Activated CD4-positive, CD25-positive, alpha-beta regulatory T cell (primary cell): ENCODE measurements around the gene FASTKD3.
A peak's percentile ranks its signal among the peaks of the same experiment; 100 is the strongest.

Source experiments
- DNase-seq, 4 experiments: peaks; one replicate each; lab custom pipeline; 2025; lab: John Stamatoyannopoulos, UW

FASTKD3 gene

GRCh38 chr5:7878381-7878873, 9.6 kb upstream of the FASTKD3 start:
- DNase-seq = no peak

- DNase-seq = no peak
These were observed 9.0 kb upstream of the FASTKD3 start for GRCh38 chr5:7877851-7878250.

- DNase-seq = no peak
These were observed 8.0 kb upstream of the FASTKD3 start for GRCh38 chr5:7876867-7877266.

GRCh38 chr5:7875151-7875550, 6.3 kb upstream of the FASTKD3 start:
- no peak for DNase-seq

- DNase-seq = no peak
These were observed 5.8 kb upstream of the FASTKD3 start for GRCh38 chr5:7874639-7875038.

- DNase-seq = no peak
These were observed 4.4 kb upstream of the FASTKD3 start for GRCh38 chr5:7873216-7873615.

GRCh38 chr5:7872517-7873130, 3.8 kb upstream of the FASTKD3 start:
- DNase-seq = no peak

GRCh38 chr5:7871653-7872052, 2.8 kb upstream of the FASTKD3 start:
- DNase-seq = no peak

GRCh38 chr5:7869474-7870136, 774 bp upstream of the FASTKD3 start:
- peak in 1 of 4 experiments; percentile 15 for DNase-seq

GRCh38 chr5:7868427-7868772, 431 bp downstream of the FASTKD3 start:
- no peak for DNase-seq

GRCh38 chr5:7867260-7867659, 1.6 kb downstream of the FASTKD3 start:
- DNase-seq = no peak

- no peak for DNase-seq
These were observed 2.6 kb downstream of the FASTKD3 start for GRCh38 chr5:7866196-7866595.

- no peak for DNase-seq
These were observed 10.8 kb downstream of the FASTKD3 start for GRCh38 chr5:7857926-7858632.

- no peak for DNase-seq
These were observed 11.5 kb downstream of the FASTKD3 start for GRCh38 chr5:7857361-7857760.

GRCh38 chr5:7856855-7857254, 12.0 kb downstream of the FASTKD3 start:
- no peak for DNase-seq

- DNase-seq = no peak
These were observed 13.2 kb downstream of the FASTKD3 start for GRCh38 chr5:7855611-7856010.

- DNase-seq = no peak
These were observed 15.8 kb downstream of the FASTKD3 start for GRCh38 chr5:7852988-7853387.

GRCh38 chr5:7852542-7852941, 16.3 kb downstream of the FASTKD3 start:
- no peak for DNase-seq

GRCh38 chr5:7851617-7852289, 17.1 kb downstream of the FASTKD3 start:
- DNase-seq = no peak

GRCh38 chr5:7851240-7851592, 17.6 kb downstream of the FASTKD3 start:
- DNase-seq = no peak

- DNase-seq = no peak
These were observed 18.2 kb downstream of the FASTKD3 start, which contains the start of gene CFAP90 for GRCh38 chr5:7850395-7851239. CFAP90 (minus strand) TSS chr5:7851133; CDS start chr5:7851021, 112 bp downstream.
